NB4 (cell line): ENCODE results near the gene MICU2.

Experiments
- MYC ChIP-seq: IDR thresholded peaks from 2 replicates; pipeline ENCODE4 v1.6.1; 2011; ENCODE audit warnings: low read depth, low read length
- POLR2A ChIP-seq: IDR thresholded peaks from 2 replicates; pipeline ENCODE4 v1.6.1; 2011; ENCODE audit warnings: mild to moderate bottlenecking; ENCODE audit not compliant: insufficient read length; ENCODE audit errors: extremely low read depth
- TF ChIP-seq, protein P1 (sequence below): IDR thresholded peaks from one replicate; pipeline ENCODE4 v1.5.1; 2012; ENCODE audit warnings: low read depth, low read length
- TF ChIP-seq, protein P2 (sequence below): IDR thresholded peaks from 2 replicates; pipeline ENCODE4 v1.6.1; 2011; ENCODE audit warnings: low read depth, low read length

DNA sequence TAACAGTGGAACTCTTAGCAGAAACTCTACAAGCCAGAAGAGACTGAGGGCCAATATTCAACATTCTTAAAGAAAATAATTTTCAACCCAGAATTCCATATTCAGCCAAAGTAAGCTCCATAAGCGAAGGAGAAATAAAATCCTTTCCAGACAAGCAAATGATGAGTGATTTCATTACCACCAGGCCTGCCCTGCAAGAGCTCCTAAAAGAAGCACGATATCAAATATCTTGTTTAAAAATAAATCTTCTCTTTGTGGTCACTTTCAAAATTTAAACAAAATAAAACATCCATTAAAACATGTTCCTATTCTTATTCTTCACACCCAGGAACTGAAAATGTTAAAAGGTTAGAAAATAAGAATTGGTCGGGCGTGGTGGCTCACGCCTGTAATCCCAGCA, 13.7 kb downstream of the MICU2 start:
- TF ChIP-seq, protein P1, sequence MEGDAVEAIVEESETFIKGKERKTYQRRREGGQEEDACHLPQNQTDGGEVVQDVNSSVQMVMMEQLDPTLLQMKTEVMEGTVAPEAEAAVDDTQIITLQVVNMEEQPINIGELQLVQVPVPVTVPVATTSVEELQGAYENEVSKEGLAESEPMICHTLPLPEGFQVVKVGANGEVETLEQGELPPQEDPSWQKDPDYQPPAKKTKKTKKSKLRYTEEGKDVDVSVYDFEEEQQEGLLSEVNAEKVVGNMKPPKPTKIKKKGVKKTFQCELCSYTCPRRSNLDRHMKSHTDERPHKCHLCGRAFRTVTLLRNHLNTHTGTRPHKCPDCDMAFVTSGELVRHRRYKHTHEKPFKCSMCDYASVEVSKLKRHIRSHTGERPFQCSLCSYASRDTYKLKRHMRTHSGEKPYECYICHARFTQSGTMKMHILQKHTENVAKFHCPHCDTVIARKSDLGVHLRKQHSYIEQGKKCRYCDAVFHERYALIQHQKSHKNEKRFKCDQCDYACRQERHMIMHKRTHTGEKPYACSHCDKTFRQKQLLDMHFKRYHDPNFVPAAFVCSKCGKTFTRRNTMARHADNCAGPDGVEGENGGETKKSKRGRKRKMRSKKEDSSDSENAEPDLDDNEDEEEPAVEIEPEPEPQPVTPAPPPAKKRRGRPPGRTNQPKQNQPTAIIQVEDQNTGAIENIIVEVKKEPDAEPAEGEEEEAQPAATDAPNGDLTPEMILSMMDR = no peak
- TF ChIP-seq POLR2A (no peak), MYC (no peak)
- TF ChIP-seq, protein P2, sequence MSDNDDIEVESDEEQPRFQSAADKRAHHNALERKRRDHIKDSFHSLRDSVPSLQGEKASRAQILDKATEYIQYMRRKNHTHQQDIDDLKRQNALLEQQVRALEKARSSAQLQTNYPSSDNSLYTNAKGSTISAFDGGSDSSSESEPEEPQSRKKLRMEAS = no peak
